Heart left ventricle (tissue), 13 donors: ENCODE data around the gene OTOP1.

Experiments
- POLR2A ChIP-seq, 2 donors: fragments of 450-650 bp; IDR thresholded peaks; one replicate each; pipeline ENCODE4 v1.6.1; 2017; ENCODE audit warnings: antibody characterized with exemption in 2 of 2, mild to moderate bottlenecking in 2 of 2, moderate library complexity in 2 of 2
- TF ChIP-seq, protein P1 (sequence below), 12 donors: fragments of 200-600 bp; sonication (generic) in 4 of 12; IDR thresholded peaks; one replicate each; pipeline versions ENCODE4 v1.5.0 to v1.8.0; 2018 to 2022; ENCODE audit warnings: antibody characterized with exemption in 12 of 12, mild to moderate bottlenecking in 5 of 12
- donor health status: ischemic (EF 13 %, LVEDD 7.1; RV severe dilation, severe dysfunction).
- donor health status: DM: no; HTN: yes; CAD: no.
- donor health status: DM: no; HTN: no; CAD: no.
- donor health status: ischemic (EF 25% LVEDD 6.9; RV normal size, moderate dysfunction).
- donor health status: ischemic (EF 25% LVEDD 5.7; RV mildly dilated, moderate dysfunction).
- donor health status: ischemic (EF 35%, LVEDD 5.7; RV mildly dilated, moderate dysfunction).
- donor health status: nonischemic (EF 11% LVEDD 7.7; RV severe dilation, severe dysfunction).
- donor health status: DM: yes; HTN: yes; CAD: no.
- donor health status: PGD.
- donor health status: ischemic (EF 29% LVEDD 5.4; RV normal size, mild dysfunction).
- donor health status: nonischemic (EF 23%, LVEDD 6.1; RV moderate dilation, normal function).

DNA sequence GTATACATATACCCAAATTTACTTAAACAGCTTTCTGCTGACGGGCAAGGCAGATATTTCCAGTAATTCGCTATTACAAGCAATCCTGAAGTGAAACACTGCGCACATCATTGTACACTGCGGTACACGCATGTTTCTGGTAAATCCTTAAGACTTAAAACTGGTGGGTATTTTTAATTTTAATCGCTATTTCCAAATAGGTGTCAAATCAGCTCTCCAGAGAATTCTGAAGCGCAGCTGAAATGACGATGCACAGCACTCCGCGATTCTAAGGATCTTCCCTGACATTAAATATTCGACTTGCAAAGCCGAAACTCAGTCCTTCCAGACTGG, 20.9 kb upstream of the OTOP1 start:
- TF ChIP-seq, protein P1, sequence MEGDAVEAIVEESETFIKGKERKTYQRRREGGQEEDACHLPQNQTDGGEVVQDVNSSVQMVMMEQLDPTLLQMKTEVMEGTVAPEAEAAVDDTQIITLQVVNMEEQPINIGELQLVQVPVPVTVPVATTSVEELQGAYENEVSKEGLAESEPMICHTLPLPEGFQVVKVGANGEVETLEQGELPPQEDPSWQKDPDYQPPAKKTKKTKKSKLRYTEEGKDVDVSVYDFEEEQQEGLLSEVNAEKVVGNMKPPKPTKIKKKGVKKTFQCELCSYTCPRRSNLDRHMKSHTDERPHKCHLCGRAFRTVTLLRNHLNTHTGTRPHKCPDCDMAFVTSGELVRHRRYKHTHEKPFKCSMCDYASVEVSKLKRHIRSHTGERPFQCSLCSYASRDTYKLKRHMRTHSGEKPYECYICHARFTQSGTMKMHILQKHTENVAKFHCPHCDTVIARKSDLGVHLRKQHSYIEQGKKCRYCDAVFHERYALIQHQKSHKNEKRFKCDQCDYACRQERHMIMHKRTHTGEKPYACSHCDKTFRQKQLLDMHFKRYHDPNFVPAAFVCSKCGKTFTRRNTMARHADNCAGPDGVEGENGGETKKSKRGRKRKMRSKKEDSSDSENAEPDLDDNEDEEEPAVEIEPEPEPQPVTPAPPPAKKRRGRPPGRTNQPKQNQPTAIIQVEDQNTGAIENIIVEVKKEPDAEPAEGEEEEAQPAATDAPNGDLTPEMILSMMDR (IDR thresholded peaks at IDR 0.05), result no peak
- no peak for TF ChIP-seq POLR2A (IDR thresholded peaks at IDR 0.05)
